ENCODE measurements around the gene URB2. TPM values are rescaled to one million over a fixed set of nuclear protein-coding genes. Genes with fewer than 3 reads are reported as not detected.

URB2 gene
- total and polyA plus RNA-seq, 10 of the 15 experiments (the other 5 are each of a cell fraction or from before 2014, with no cell fraction given) = 2.7 to 24.0 (median 16.9) TPM

- peaks cover 10 to 11% of the 10 kb centered on the region in 2 experiments; a peak in 3 of 4 replicates for H3K36me3 ChIP-seq (ENCODE audit: control insufficient read depth in 2 of 2, insufficient read depth in 2 of 2, low read length in 1 of 2)
- POLR2A ChIA-PET = interaction anchor here (0.6 kb wide), 1 partner anchor 664 kb away, joined by 4 read pairs; no protein-coding TSS in a partner anchor
These were observed 38.2 kb downstream of the URB2 start for GRCh38 chr1:229664133-229664689.

More at GRCh38 chr1:229664133-229664689, 38.2 kb downstream of the URB2 start:
- peak overlapping the region; percentile 13; the same call in 1 of the 2 replicates for H3K4me2 ChIP-seq (ENCODE audit: control insufficient read depth, insufficient read depth)
- intact Hi-C loops (cut with micrococcal nuclease; ENCODE audit: unreplicated experiment) (loop anchor here (5.0 to 10.0 kb wide), 2 partner anchors 181 to 403 kb away; partner anchors contain the start of gene GALNT2), in situ Hi-C loops (cut with MboI) (loop anchor here (5.0 kb wide), 1 partner anchor 648 kb away; no protein-coding TSS in a partner anchor)
- ChIA-PET RAD21 (ENCODE audit: unreplicated experiment) (interaction anchor here (0.8 to 2.5 kb wide), 3 partner anchors 504 to 645 kb away, joined by 3 to 5 read pairs (median 3); no protein-coding TSS in a partner anchor), CTCF (interaction anchor here (0.9 to 1.8 kb wide), 4 partner anchors 70 to 646 kb away, joined by 3 to 4 read pairs (median 4); no protein-coding TSS in a partner anchor), SMC1A (ENCODE audit: uncharacterized antibody, unreplicated experiment) (interaction anchor here (1.2 to 1.3 kb wide), 2 partner anchors 8 to 48 kb away, joined by 3 to 5 read pairs; no protein-coding TSS in a partner anchor)
- H3K79me2 ChIP-seq (ENCODE audit: control insufficient read depth, insufficient read depth, low read length) = no peaks in the 10 kb centered on the region
- 0 out of 2 replicates have a peak overlapping the region, but pooled peaks have one; percentile 36 for H3K27ac ChIP-seq (ENCODE audit: control insufficient read depth, insufficient read depth)
- FAIRE-seq (peak; percentile 86), ATAC-seq (peak; percentile 82), DNase-seq (ENCODE audit: low read depth, low spot score) (peak; percentile 69)
- no TSS peak for BruUV-seq (replicated peaks)
- no peak overlapping the region for H2AFZ ChIP-seq (ENCODE audit: control insufficient read depth, low read depth, low read length)
- H3K9ac ChIP-seq (ENCODE audit: control insufficient read depth, insufficient read depth, low read length) = no peak overlapping the region
- peaks cover 15% of the 10 kb centered on the region for H3K4me1 ChIP-seq (ENCODE audit: control insufficient read depth, insufficient read depth, low read length)
- H3K4me3 ChIP-seq = peak overlapping the region; percentile 6; the same call in 1 of the 2 replicates
- 3% methylated on average over 9 of the region's 9 CpGs for WGBS (ENCODE audit: insufficient coverage, insufficient replicate concordance, low lambda C conversion rate, missing lambda C conversion rate)
- no peaks in the 10 kb centered on the region for H4K20me1 ChIP-seq (ENCODE audit: control insufficient read depth, insufficient read depth)
- H3K9me3 ChIP-seq (replicated peaks; ENCODE audit: control insufficient read depth, insufficient read depth, low read length) = no peaks in the 10 kb centered on the region; the same call in 2 of the 3 replicates
- peak in 1 of 2 experiments; percentile 22; a peak in 1 of 4 replicates for TF ChIP-seq BHLHE40 (IDR thresholded peaks at IDR 0.05; ENCODE audit: borderline replicate concordance in 1 of 2, low read depth in 2 of 2, low read length in 1 of 2)
- TF ChIP-seq SMAD1 (IDR thresholded peaks at IDR 0.05; ENCODE audit: low read depth, partially characterized antibody) = peak; percentile 86
- no peak for TF ChIP-seq MLLT1 (IDR thresholded peaks at IDR 0.05)
- peak; percentile 30; the same call in 1 of the 2 replicates for TF ChIP-seq EED (IDR thresholded peaks at IDR 0.05; ENCODE audit: low read depth)
- TF ChIP-seq SP1 (IDR thresholded peaks at IDR 0.05; ENCODE audit: low read depth, low read length) = no peak
- peak; percentile 44; the same call in 1 of the 2 replicates for TF ChIP-seq RUNX3 (IDR thresholded peaks at IDR 0.05; ENCODE audit: low read length)
- TF ChIP-seq POLR2A (IDR thresholded peaks at IDR 0.05; ENCODE audit: low read depth, low read length) = no peak
- TF ChIP-seq PBX3 (IDR thresholded peaks at IDR 0.05; ENCODE audit: insufficient replicate concordance, low read depth, low read length) = no peak
- TF ChIP-seq KAT2A (conservative IDR thresholded peaks at IDR 0.05; ENCODE audit: control insufficient read depth, low read depth, low read length) = no peak
- 0 out of 2 replicates have a peak, but pooled peaks have one; percentile 72 for TF ChIP-seq RCOR1 (conservative IDR thresholded peaks at IDR 0.05; ENCODE audit: low read depth, low read length)
- peak; percentile 36; the same call in 1 of the 2 replicates for TF ChIP-seq IRF4 (IDR thresholded peaks at IDR 0.05; ENCODE audit: low read depth, low read length)
- TF ChIP-seq MTA2 (IDR thresholded peaks at IDR 0.05; ENCODE audit: low read depth) = no peak
- TF ChIP-seq MAX (IDR thresholded peaks at IDR 0.05; ENCODE audit: low read depth, low read length) = no peak
- H3K27me3 ChIP-seq (replicated peaks in 1 of 2; ENCODE audit: control insufficient read depth in 2 of 2, insufficient read depth in 2 of 2, low read length in 1 of 2) = no peaks in the 10 kb centered on the region

All from GM12878 (cell line).